Prostate gland (tissue), 2 donors: ENCODE data around the gene PCK2. TPM values are rescaled to one million over a fixed set of nuclear protein-coding genes. Genes with fewer than 3 reads are reported as not detected.

ENCODE experiments used
- DNase-seq: peaks from one replicate; pipeline ENCODE4 v3.0.0-alpha.2; 2019; ENCODE audit warnings: low spot score
- H3K27ac ChIP-seq, 2 donors: fragments of 200-600 bp; sonication (generic); 2 replicates each; pipeline ENCODE4 v1.5.1; 2017 to 2019
- H3K27me3 ChIP-seq: fragments of 200-600 bp; sonication (generic); replicated peaks from 2 replicates; pipeline ENCODE4 v1.5.1; 2019; ENCODE audit not compliant: insufficient read depth
- H3K36me3 ChIP-seq, 2 donors: fragments of 200-600 bp; sonication (generic); 1 replicate in 1 of 2; 2 replicates in 1 of 2; pipeline versions ENCODE4 v1.5.1 to v1.8.1; 2017 to 2019
- H3K4me1 ChIP-seq: fragments of 200-600 bp; sonication (generic); replicated peaks from 2 replicates; pipeline ENCODE4 v1.5.1; 2019
- H3K4me3 ChIP-seq, 2 donors: fragments of 200-600 bp; sonication (generic); 2 replicates each; pipeline ENCODE4 v1.5.1; 2017 to 2019
- H3K9me3 ChIP-seq: fragments of 200-600 bp; sonication (generic); 2 replicates; pipeline ENCODE4 v1.5.1; 2017
- CTCF ChIP-seq, 4 experiments: fragments of 200-600 bp in 2 of 4; fragments of 450-650 bp in 2 of 4; sonication (generic) in 2 of 4; IDR thresholded peaks; 1 replicate in 3 of 4; 2 replicates in 1 of 4; pipeline ENCODE4 v1.5.1; 2016 to 2019; ENCODE audit warnings: antibody characterized with exemption in 4 of 4, mild to moderate bottlenecking in 2 of 4, moderate library complexity in 2 of 4
- POLR2A ChIP-seq: fragments of 450-650 bp; IDR thresholded peaks from one replicate; pipeline ENCODE4 v1.6.1; 2016; ENCODE audit warnings: antibody characterized with exemption, mild to moderate bottlenecking
- POLR2AphosphoS5 ChIP-seq: sonication (generic); formaldehyde crosslinking; IDR thresholded peaks from one replicate; pipeline ENCODE4 v1.6.1; 2017; ENCODE audit warnings: antibody characterized with exemption
- WGBS: methylation state at CpG from one replicate; pipeline ENCODE4 v1.1.5; 2018; 5-methylcytosine and 5-hydroxymethylcytosine counted together
- intact Hi-C: fragments of 100-400 bp; cut with DNase I; formaldehyde crosslinking; loops from one replicate; pipeline ENCODE4 v1.14.2; 2022
- microRNA-seq: library from miRNA; unstranded; fragments of <30 nt; microRNA quantifications from one replicate; pipeline ENCODE4, GENCODE V29; 2016
- total RNA-seq, 2 donors: library from RNA; depleted of rRNA; stranded (reverse); fragments of >200 nt; gene quantifications; one replicate each; pipeline ENCODE4 v1.1.0, GENCODE V29; 2016

PCK2 gene
- total RNA-seq, 2 donors from 2014 or later, result 15.4 to 21.8 TPM

- Histone ChIP-seq H3K4me1 (peaks cover 6% of the 10 kb centered on the region), H3K27me3 (no peaks in the 10 kb centered on the region), H3K36me3 (peaks cover 3 to 30% of the 10 kb centered on the region in 2 donors), H3K4me3 (no peak overlapping the region), H3K9me3 (no peaks in the 10 kb centered on the region), H3K27ac (no peak overlapping the region)
- no peak for DNase-seq
- intact Hi-C loops, result no loop called here
- 97% methylated on average over 16 of the region's 16 CpGs for WGBS
- no peak for TF ChIP-seq POLR2A
- TF ChIP-seq CTCF (IDR thresholded peaks at IDR 0.05), result no peak
- TF ChIP-seq POLR2AphosphoS5, result no peak
Observed at GRCh38 chr14:24151404-24152080, 57.4 kb downstream of the PCK2 start.

Small RNA genes lying within 50 kb of the gene (microRNA-seq; reads per million reads assigned to microRNA genes)
- gene MIR7703, result not detected

Other genes starting within 250 kb of the PCK2 start
- gene DHRS4, start 140.5 kb upstream of the PCK2 start, total RNA-seq, result 10 to 100 TPM; 37.0 to 40.6 TPM
- gene DHRS4L2, start 105.4 kb upstream of the PCK2 start, total RNA-seq, result 10 to 100 TPM; 13.1 to 17.9 TPM
- 1 to 10 TPM in 1 of 2 donors, under 1 TPM in 1; 0.59 to 3.9 TPM for gene CARMIL3, start 42.3 kb upstream of the PCK2 start, total RNA-seq
- gene CPNE6, start 22.7 kb upstream of the PCK2 start, total RNA-seq, result 1 to 10 TPM; 1.8 to 8.8 TPM
- 100 to 1,000 TPM; 111 to 115 TPM for gene DCAF11, start 20.5 kb downstream of the PCK2 start, total RNA-seq
- gene NRL, start 20.6 kb downstream of the PCK2 start, total RNA-seq, result 1 to 10 TPM; 4.3 to 4.7 TPM
- 1 to 10 TPM in 1 of 2 donors, not detected in 1; 2.0 TPM for gene FITM1, start 36.3 kb downstream of the PCK2 start, total RNA-seq
- 100 to 1,000 TPM in 1 of 2 donors, 10 to 100 TPM in 1; 85.4 to 213 TPM for gene PSME1, start 41.9 kb downstream of the PCK2 start, total RNA-seq
- gene EMC9, start 47.3 kb downstream of the PCK2 start, total RNA-seq, result 10 to 100 TPM; 13.1 to 13.6 TPM
- 10 to 100 TPM; 34.5 to 89.3 TPM for gene PSME2, start 52.3 kb downstream of the PCK2 start, total RNA-seq
- gene RNF31, start 53.2 kb downstream of the PCK2 start, total RNA-seq, result 10 to 100 TPM; 73.8 to 76.9 TPM
- gene IRF9, start 67.0 kb downstream of the PCK2 start, total RNA-seq, result 10 to 100 TPM; 61.5 to 82.9 TPM
- gene REC8, start 77.8 kb downstream of the PCK2 start, total RNA-seq, result 10 to 100 TPM in 1 of 2 donors, 1 to 10 TPM in 1; 5.6 to 25.4 TPM
- 10 to 100 TPM; 42.6 to 44.5 TPM for gene IPO4, start 94.5 kb downstream of the PCK2 start, total RNA-seq
- gene TM9SF1, start 101.1 kb downstream of the PCK2 start, total RNA-seq, result 100 to 1,000 TPM in 1 of 2 donors, 10 to 100 TPM in 1; 68.9 to 113 TPM
- 1 to 10 TPM in 1 of 2 donors, not detected in 1; 1.2 TPM for gene TSSK4, start 111.4 kb downstream of the PCK2 start, total RNA-seq
- 10 to 100 TPM; 61.5 to 66.8 TPM for gene CHMP4A, start 119.2 kb downstream of the PCK2 start, total RNA-seq
- 10 to 100 TPM; 19.1 to 25.5 TPM for gene MDP1, start 121.8 kb downstream of the PCK2 start, total RNA-seq
- 100 to 1,000 TPM; 114 to 185 TPM for gene NEDD8, start 138.1 kb downstream of the PCK2 start, total RNA-seq
- 100 to 1,000 TPM in 1 of 2 donors, 10 to 100 TPM in 1; 54.5 to 106 TPM for gene GMPR2, start 138.6 kb downstream of the PCK2 start, total RNA-seq
- 10 to 100 TPM; 65.5 to 66.8 TPM for gene TINF2, start 148.3 kb downstream of the PCK2 start, total RNA-seq
- gene TGM1, start 168.9 kb downstream of the PCK2 start, total RNA-seq, result 10 to 100 TPM in 1 of 2 donors, 1 to 10 TPM in 1; 6.6 to 11.4 TPM
- 10 to 100 TPM; 45.5 to 63.5 TPM for gene RABGGTA, start 177.3 kb downstream of the PCK2 start, total RNA-seq
- gene DHRS1, start 205.5 kb downstream of the PCK2 start, total RNA-seq, result 10 to 100 TPM; 16.9 to 74.0 TPM
- gene NOP9, start 205.5 kb downstream of the PCK2 start, total RNA-seq, result 10 to 100 TPM; 21.2 to 22.9 TPM
- gene CIDEB, start 213.7 kb downstream of the PCK2 start, total RNA-seq, result 10 to 100 TPM in 1 of 2 donors, 1 to 10 TPM in 1; 9.1 to 17.8 TPM
- 10 to 100 TPM; 19.5 to 27.3 TPM for gene LTB4R2, start 215.8 kb downstream of the PCK2 start, total RNA-seq
- 10 to 100 TPM; 11.8 to 14.2 TPM for gene LTB4R, start 217.2 kb downstream of the PCK2 start, total RNA-seq
- 10 to 100 TPM; 19.4 to 28.7 TPM for gene ADCY4, start 240.8 kb downstream of the PCK2 start, total RNA-seq
- gene RIPK3, start 245.7 kb downstream of the PCK2 start, total RNA-seq, result 1 to 10 TPM; 1.9 to 7.6 TPM